ENCODE measurements around the gene ZNF267. TPM values are rescaled to one million over a fixed set of nuclear protein-coding genes. Genes with fewer than 3 reads are reported as not detected.
"Not testable (repeated sequence)": the region's sequence is repeated elsewhere in the genome, so short reads cannot be mapped to it uniquely, and the experiment has no call there.

The ZNF267 gene
- total RNA-seq = 10 to 100 TPM in 3 of 4 donors, 1 to 10 TPM in 1; 8.7 to 24.4 (median 16.3) TPM

- DNase-seq (ENCODE audit: low spot score) (peak; percentile 97), ATAC-seq (ENCODE audit: low FRiP score) (peak; percentile 87)
- no peak for TF ChIP-seq CTCF (IDR thresholded peaks at IDR 0.05)
Measured at GRCh38 chr16:31873556-31874365, at the start of gene ZNF267. Gene ZNF267, plus strand, starts transcription at chr16:31873807. Its CDS starts 160 bp downstream, at chr16:31873967.

GRCh38 chr16:31833047-31833446 is 40.6 kb upstream of the ZNF267 start:
- DNase-seq (ENCODE audit: low spot score) = no peak
- ATAC-seq (ENCODE audit: low FRiP score) = no peak
- no peak for TF ChIP-seq CTCF (IDR thresholded peaks at IDR 0.05)

DNA sequence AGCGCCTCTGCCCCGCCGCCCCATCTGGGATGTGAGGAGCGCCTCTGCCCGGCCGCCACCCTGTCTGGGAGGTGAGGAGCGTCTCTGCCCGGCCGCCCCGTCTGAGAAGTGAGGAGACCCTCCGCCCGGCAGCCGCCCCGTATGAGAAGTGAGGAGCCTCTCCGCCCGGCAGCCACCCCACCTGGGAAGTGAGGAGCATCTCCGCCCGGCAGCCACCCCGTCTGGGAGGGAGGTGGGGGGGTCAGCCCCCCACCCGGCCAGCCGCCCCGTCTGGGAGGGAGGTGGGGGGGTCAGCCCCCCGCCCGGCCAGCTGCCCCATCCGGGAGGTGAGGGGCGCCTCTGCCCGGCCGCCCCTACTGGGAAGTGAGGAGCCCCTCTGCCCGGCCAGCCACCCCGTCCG is 37.2 kb upstream of the ZNF267 start:
- not testable (repeated sequence) for DNase-seq (ENCODE audit: low spot score); ATAC-seq (ENCODE audit: low FRiP score)

DNA sequence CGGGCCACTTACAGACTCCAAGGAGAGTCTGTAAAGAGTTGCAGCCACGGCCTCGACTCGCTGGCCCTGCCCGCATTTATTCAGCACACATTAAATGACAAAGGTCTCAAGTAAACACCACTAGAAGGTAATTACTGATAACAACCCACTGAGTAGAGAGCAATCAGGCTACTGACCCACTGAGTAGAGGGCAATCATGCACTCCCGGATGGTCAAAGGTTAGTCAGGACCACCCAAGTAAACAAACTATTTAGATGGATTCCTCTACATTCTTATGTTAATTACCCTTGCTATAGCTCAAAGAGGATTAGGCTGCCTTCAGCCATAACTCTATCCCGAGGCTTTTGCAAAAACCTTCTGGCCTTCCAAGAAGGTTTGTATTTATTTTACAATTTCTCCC is 30.7 kb upstream of the ZNF267 start:
- ATAC-seq (ENCODE audit: low FRiP score) = no peak
- TF ChIP-seq CTCF (IDR thresholded peaks at IDR 0.05) = no peak
- no peak for DNase-seq (ENCODE audit: low spot score)

DNA sequence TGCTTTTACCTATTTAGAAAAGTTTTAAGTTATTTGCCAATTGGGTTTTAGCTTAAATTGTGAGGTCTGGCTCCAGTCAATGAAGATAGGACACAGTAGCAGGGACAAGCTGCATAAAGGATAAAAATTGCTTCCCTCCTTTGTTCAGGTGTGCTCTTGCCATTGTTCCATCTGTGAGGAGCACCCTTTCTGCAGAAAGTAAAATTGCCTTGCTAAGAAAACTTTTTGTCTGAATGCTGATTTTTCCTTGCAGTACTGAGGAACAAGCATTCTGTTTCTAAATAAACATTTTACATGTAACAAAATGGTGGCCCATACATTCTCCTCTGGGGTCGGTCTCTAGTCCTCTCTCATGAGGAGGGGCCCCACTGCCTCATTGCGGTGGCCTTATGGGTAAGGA is 25.0 kb upstream of the ZNF267 start:
- not testable (repeated sequence) for ATAC-seq (ENCODE audit: low FRiP score)

DNA sequence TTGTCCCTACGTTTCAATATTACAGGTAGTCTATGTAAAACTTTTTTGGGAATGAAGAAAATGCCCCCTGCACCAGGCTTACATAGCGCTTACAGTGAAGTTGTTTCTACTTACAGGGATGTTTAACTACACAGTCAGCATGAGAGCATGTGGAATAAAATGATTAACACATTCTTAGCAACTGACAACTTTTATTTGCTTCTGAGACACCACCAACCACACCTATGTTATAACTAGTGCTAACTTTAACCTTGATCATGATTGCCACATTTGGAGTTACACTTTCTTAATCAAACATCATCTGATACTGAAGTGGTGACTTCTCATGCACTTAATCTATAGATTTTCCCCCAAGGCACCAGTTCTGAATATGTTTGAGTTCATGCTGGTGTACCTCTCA is 20.3 kb upstream of the ZNF267 start:
- ATAC-seq (ENCODE audit: low FRiP score) = no peak
- no peak for TF ChIP-seq CTCF (IDR thresholded peaks at IDR 0.05)
- no peak for DNase-seq (ENCODE audit: low spot score)

More for the DNA sequence above, 25.0 kb upstream of the ZNF267 start:
- not testable (repeated sequence) for DNase-seq (ENCODE audit: low spot score)

GRCh38 chr16:31860508-31860907 is 13.1 kb upstream of the ZNF267 start:
- no peak for DNase-seq (ENCODE audit: low spot score)
- TF ChIP-seq CTCF (IDR thresholded peaks at IDR 0.05) = no peak
- no peak for ATAC-seq (ENCODE audit: low FRiP score)

DNA sequence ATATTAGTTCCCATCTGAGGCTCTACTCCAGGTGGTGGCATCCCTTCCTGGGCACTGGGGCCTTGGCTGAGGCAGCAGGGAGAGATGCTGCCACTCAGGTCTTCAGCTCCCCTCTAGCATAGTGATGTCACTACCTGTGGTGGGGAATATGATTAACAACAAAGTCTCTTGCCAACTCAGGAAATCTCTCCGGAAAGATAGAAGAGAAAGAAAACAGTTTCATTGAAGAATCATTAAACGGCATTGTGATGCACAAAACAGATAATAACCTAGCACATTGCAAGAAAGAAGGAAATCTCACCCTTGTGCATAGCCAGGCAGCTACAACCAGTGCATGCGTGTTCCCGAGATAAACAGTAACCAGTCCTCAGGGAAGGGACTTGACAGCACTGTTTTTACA is 12.2 kb upstream of the ZNF267 start:
- no peak for ATAC-seq (ENCODE audit: low FRiP score)
- TF ChIP-seq CTCF (IDR thresholded peaks at IDR 0.05) = no peak
- no peak for DNase-seq (ENCODE audit: low spot score)
